ENCODE measurements around the gene COG6. TPM values are rescaled to one million over a fixed set of nuclear protein-coding genes. Genes with fewer than 3 reads are reported as not detected.
A peak's percentile ranks its signal among the peaks of the same experiment; 100 is the strongest.

Gene COG6
- total and polyA plus RNA-seq, 2 of the 13 experiments (the other 11 are each of a cell fraction or from before 2014, with no cell fraction given) = 23.5 to 26.1 TPM

DNA sequence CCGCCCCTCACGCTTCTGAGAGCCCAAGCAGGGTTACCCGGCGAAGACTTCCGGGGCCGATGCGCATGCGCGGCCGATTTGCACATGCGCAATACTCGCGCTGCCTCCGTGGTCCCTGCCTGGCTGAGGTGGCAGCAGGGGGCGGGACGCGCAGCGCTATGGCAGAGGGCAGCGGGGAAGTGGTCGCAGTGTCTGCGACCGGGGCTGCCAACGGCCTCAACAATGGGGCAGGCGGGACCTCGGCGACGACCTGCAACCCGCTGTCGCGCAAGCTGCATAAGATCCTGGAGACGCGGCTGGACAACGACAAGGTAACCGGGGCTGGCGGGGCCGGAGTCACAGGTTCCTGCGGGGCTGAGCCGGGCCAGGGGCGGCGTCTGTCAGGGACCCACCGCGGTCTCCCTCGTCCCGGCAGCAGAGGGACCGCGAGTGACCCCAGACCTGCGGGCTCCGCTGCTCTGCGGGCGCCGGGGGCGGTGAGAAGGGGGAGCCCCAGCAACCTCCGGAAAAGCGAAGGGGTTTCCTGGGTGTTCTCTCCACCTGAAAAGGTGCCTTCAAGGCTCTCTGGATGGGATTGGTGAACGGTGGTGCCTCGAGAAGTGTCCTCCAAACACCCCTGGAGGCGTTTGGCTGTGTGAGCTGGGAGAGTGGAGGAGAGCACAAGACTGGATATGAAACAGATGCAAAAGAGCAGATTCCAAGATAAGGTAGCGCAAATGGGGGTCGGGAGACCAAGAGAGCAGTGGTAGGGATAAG, at the start of gene COG6 (continued):
- TF ChIP-seq, protein P1, sequence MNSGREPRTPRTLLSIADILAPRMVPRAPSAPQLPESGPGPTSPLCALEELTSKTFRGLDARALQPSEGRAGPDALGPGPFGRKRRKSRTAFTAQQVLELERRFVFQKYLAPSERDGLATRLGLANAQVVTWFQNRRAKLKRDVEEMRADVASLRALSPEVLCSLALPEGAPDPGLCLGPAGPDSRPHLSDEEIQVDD (CRISPR knock-in tag; IDR thresholded peaks at IDR 0.05; ENCODE audit: borderline replicate concordance) = no peak
- TF ChIP-seq ZNF775 (CRISPR knock-in tag; IDR thresholded peaks at IDR 0.05; ENCODE audit: borderline replicate concordance) (no peak), GATA4 (IDR thresholded peaks at IDR 0.05; ENCODE audit: borderline replicate concordance, low read depth) (no peak), ZNF350 (CRISPR knock-in tag; IDR thresholded peaks at IDR 0.05; ENCODE audit: borderline replicate concordance, low read depth) (peak; percentile 52; the same call in 1 of the 2 replicates), JUND (CRISPR knock-in tag; IDR thresholded peaks at IDR 0.05) (no peak), TOE1 (CRISPR knock-in tag; IDR thresholded peaks at IDR 0.05) (no peak), ISX (CRISPR knock-in tag; conservative IDR thresholded peaks at IDR 0.05) (no peak), PHB2 (IDR thresholded peaks at IDR 0.05; ENCODE audit: partially characterized antibody) (no peak), AGO1 (IDR thresholded peaks at IDR 0.05; ENCODE audit: low read depth, low read length, poor library complexity, severe bottlenecking) (peak; percentile 54), KLF12 (CRISPR knock-in tag; IDR thresholded peaks at IDR 0.05; ENCODE audit: borderline replicate concordance) (peak; percentile 39; the same call in 1 of the 2 replicates), ZBTB7B (CRISPR knock-in tag; IDR thresholded peaks at IDR 0.05) (peak; percentile 69; the same call in 1 of the 2 replicates), ZNF878 (CRISPR knock-in tag; IDR thresholded peaks at IDR 0.05) (no peak), ELF1 (CRISPR knock-in tag; IDR thresholded peaks at IDR 0.05) (peak; percentile 85), ZNF335 (CRISPR knock-in tag; IDR thresholded peaks at IDR 0.05) (no peak), KDM3A (CRISPR knock-in tag; IDR thresholded peaks at IDR 0.05; ENCODE audit: low read depth) (0 out of 2 replicates have a peak, but pooled peaks have one; percentile 44), ETV6 (CRISPR knock-in tag; conservative IDR thresholded peaks at IDR 0.05) (no peak), TBX2 (CRISPR knock-in tag; IDR thresholded peaks at IDR 0.05; ENCODE audit: borderline replicate concordance) (peak; percentile 69; the same call in 1 of the 2 replicates), HNRNPLL (IDR thresholded peaks at IDR 0.05; ENCODE audit: low read depth, low read length, poor library complexity, severe bottlenecking) (peak; percentile 71)
- TF ChIP-seq, protein P2, sequence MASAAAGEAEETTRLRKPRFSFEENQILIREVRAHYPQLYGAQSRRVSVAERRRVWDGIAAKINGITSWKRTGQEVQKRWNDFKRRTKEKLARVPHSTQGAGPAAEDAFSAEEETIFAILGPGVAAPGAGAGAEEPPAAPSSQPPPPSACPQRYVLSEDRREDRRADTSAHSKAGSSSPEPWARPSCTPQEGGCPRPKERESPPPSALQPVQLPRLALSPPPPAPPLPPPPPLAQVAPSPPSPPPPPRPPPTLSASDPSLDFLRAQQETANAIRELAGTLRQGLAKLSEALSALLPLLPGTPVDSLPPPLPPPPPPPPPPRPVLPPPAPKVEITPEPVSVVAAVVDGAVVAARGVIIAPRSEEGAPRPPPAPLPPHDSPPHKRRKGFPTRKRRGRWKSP (CRISPR knock-in tag; IDR thresholded peaks at IDR 0.05) = peak; percentile 78; the same call in 1 of the 2 replicates
- TF ChIP-seq, protein P3, sequence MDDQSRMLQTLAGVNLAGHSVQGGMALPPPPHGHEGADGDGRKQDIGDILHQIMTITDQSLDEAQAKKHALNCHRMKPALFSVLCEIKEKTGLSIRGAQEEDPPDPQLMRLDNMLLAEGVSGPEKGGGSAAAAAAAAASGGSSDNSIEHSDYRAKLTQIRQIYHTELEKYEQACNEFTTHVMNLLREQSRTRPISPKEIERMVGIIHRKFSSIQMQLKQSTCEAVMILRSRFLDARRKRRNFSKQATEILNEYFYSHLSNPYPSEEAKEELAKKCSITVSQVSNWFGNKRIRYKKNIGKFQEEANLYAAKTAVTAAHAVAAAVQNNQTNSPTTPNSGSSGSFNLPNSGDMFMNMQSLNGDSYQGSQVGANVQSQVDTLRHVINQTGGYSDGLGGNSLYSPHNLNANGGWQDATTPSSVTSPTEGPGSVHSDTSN (CRISPR knock-in tag; IDR thresholded peaks at IDR 0.05; ENCODE audit: borderline replicate concordance) = peak; percentile 73; the same call in 1 of the 2 replicates
- TF ChIP-seq, protein P4, sequence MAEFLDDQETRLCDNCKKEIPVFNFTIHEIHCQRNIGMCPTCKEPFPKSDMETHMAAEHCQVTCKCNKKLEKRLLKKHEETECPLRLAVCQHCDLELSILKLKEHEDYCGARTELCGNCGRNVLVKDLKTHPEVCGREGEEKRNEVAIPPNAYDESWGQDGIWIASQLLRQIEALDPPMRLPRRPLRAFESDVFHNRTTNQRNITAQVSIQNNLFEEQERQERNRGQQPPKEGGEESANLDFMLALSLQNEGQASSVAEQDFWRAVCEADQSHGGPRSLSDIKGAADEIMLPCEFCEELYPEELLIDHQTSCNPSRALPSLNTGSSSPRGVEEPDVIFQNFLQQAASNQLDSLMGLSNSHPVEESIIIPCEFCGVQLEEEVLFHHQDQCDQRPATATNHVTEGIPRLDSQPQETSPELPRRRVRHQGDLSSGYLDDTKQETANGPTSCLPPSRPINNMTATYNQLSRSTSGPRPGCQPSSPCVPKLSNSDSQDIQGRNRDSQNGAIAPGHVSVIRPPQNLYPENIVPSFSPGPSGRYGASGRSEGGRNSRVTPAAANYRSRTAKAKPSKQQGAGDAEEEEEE (CRISPR knock-in tag; IDR thresholded peaks at IDR 0.05; ENCODE audit: borderline replicate concordance) = no peak
- TF ChIP-seq, protein P5, sequence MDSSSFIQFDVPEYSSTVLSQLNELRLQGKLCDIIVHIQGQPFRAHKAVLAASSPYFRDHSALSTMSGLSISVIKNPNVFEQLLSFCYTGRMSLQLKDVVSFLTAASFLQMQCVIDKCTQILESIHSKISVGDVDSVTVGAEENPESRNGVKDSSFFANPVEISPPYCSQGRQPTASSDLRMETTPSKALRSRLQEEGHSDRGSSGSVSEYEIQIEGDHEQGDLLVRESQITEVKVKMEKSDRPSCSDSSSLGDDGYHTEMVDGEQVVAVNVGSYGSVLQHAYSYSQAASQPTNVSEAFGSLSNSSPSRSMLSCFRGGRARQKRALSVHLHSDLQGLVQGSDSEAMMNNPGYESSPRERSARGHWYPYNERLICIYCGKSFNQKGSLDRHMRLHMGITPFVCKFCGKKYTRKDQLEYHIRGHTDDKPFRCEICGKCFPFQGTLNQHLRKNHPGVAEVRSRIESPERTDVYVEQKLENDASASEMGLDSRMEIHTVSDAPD (CRISPR knock-in tag; IDR thresholded peaks at IDR 0.05) = no peak

Data from HepG2 (cell line).